ENCODE measurements around the gene RAD9A. TPM values are rescaled to one million over a fixed set of nuclear protein-coding genes. Genes with fewer than 3 reads are reported as not detected.

RAD9A gene
- polyA plus RNA-seq, 3 donors = 3.7 to 31.7 (median 3.8) TPM

GRCh38 chr11:67357831-67358670 is 33.7 kb upstream of the RAD9A start:
- no peak for TF ChIP-seq CTCF (IDR thresholded peaks at IDR 0.05)
- 87% methylated on average over 9 of the region's 12 CpGs for WGBS (ENCODE audit: insufficient coverage)
- Histone ChIP-seq H3K27me3 (ENCODE audit: control insufficient read depth in 2 of 2, insufficient read depth in 2 of 2, low read length in 2 of 2) (no peaks in the 10 kb centered on the region), H3K4me3 (replicated peaks in 1 of 3; ENCODE audit: low read depth in 2 of 3, low read length in 3 of 3) (no peak overlapping the region), H3K27ac (ENCODE audit: low read depth in 1 of 2, low read length in 2 of 2) (peak overlapping the region; percentile 86 to 99), H3K36me3 (replicated peaks in 1 of 2; ENCODE audit: control insufficient read depth in 1 of 2, insufficient read depth in 2 of 2, low read length in 2 of 2) (no peaks in the 10 kb centered on the region), H3K4me1 (ENCODE audit: control insufficient read depth in 1 of 2, insufficient read depth in 2 of 2, low read length in 2 of 2) (peaks cover 52 to 58% of the 10 kb centered on the region in 2 donors), H3K9ac (ENCODE audit: insufficient read depth, low read length, poor library complexity, severe bottlenecking) (no peak overlapping the region), H3K4me2 (replicated peaks; ENCODE audit: extremely low read depth, low read length, poor library complexity, severe bottlenecking) (peak overlapping the region; percentile 59), H4K20me1 (ENCODE audit: insufficient read depth, low read length) (no peaks in the 10 kb centered on the region), H3K79me2 (ENCODE audit: insufficient read depth, low read length) (peaks cover 15% of the 10 kb centered on the region), H3K9me3 (replicated peaks in 1 of 2; ENCODE audit: control insufficient read depth in 1 of 2, insufficient read depth in 1 of 2, low read length in 2 of 2) (no peaks in the 10 kb centered on the region), H2AFZ (ENCODE audit: insufficient read depth, low read depth, low read length, poor library complexity, severe bottlenecking) (no peak overlapping the region)
- intact Hi-C loops (cut with micrococcal nuclease) = loop anchor here in 1 of 2 donors (2.0 kb wide), 1 partner anchor 13 kb away; no protein-coding TSS in a partner anchor
- no peak for DNase-seq
- peaks cover 53% of the 10 kb centered on the region for H3K4me1 Mint-ChIP-seq
- peak overlapping the region in 1 of 2 donors; percentile 11 for H3K4me3 Mint-ChIP-seq
- peaks cover 0 to 4% of the 10 kb centered on the region in 2 donors for H3K36me3 Mint-ChIP-seq
- peaks cover 0 to 2% (median 0%) of the 10 kb centered on the region in 7 donors for H3K9me3 Mint-ChIP-seq
- peaks cover 2 to 6% (median 4%) of the 10 kb centered on the region in 3 donors for H3K27me3 Mint-ChIP-seq (ENCODE audit: low read depth in 3 of 3)
- H3K27ac Mint-ChIP-seq = peak overlapping the region; percentile 93 to 99 (median 97)

- peaks cover 43% of the 10 kb centered on the region for H3K4me1 Mint-ChIP-seq
- peaks cover 8 to 26% (median 17%) of the 10 kb centered on the region in 3 donors for H3K27me3 Mint-ChIP-seq (ENCODE audit: low read depth in 3 of 3)
- Histone ChIP-seq H3K79me2 (ENCODE audit: insufficient read depth, low read length) (peaks cover 11% of the 10 kb centered on the region), H3K4me3 (replicated peaks in 1 of 3; ENCODE audit: low read depth in 2 of 3, low read length in 3 of 3) (no peak overlapping the region), H3K4me2 (replicated peaks; ENCODE audit: extremely low read depth, low read length, poor library complexity, severe bottlenecking) (no peak overlapping the region), H3K4me1 (ENCODE audit: control insufficient read depth in 1 of 2, insufficient read depth in 2 of 2, low read length in 2 of 2) (peaks cover 11 to 24% of the 10 kb centered on the region in 2 donors), H2AFZ (ENCODE audit: insufficient read depth, low read depth, low read length, poor library complexity, severe bottlenecking) (no peak overlapping the region), H3K36me3 (replicated peaks in 1 of 2; ENCODE audit: control insufficient read depth in 1 of 2, insufficient read depth in 2 of 2, low read length in 2 of 2) (peaks cover 3 to 17% of the 10 kb centered on the region in 2 donors), H3K27me3 (ENCODE audit: control insufficient read depth in 2 of 2, insufficient read depth in 2 of 2, low read length in 2 of 2) (no peaks in the 10 kb centered on the region), H4K20me1 (ENCODE audit: insufficient read depth, low read length) (peaks cover 1% of the 10 kb centered on the region), H3K9ac (ENCODE audit: insufficient read depth, low read length, poor library complexity, severe bottlenecking) (no peak overlapping the region), H3K27ac (ENCODE audit: low read depth in 1 of 2, low read length in 2 of 2) (no peak overlapping the region), H3K9me3 (replicated peaks in 1 of 2; ENCODE audit: control insufficient read depth in 1 of 2, insufficient read depth in 1 of 2, low read length in 2 of 2) (no peaks in the 10 kb centered on the region)
- TF ChIP-seq CTCF (IDR thresholded peaks at IDR 0.05) = no peak
- 22% methylated on average over 3 of the region's 3 CpGs for WGBS (ENCODE audit: insufficient coverage)
- H3K9me3 Mint-ChIP-seq = peaks cover 0 to 2% (median 0%) of the 10 kb centered on the region in 7 donors
- H3K4me3 Mint-ChIP-seq = no peak overlapping the region
- intact Hi-C loops (cut with micrococcal nuclease) = no loop called here
- DNase-seq = no peak
- no peak overlapping the region for H3K27ac Mint-ChIP-seq
- peaks cover 39 to 44% of the 10 kb centered on the region in 2 donors for H3K36me3 Mint-ChIP-seq
Measured at GRCh38 chr11:67364169-67364568, 27.6 kb upstream of the RAD9A start.

Data from CD14-positive monocyte (primary cell).